Keratinocyte (primary cell): ENCODE measurements around the gene TEDC2.

Source experiments
- EZH2 ChIP-seq: IDR thresholded peaks from one replicate; pipeline ENCODE4 v1.6.1; 2012; ENCODE audit warnings: inconsistent platforms, mild to moderate bottlenecking, low read length, moderate library complexity
- TF ChIP-seq, protein P1 (sequence below), 3 experiments: IDR thresholded peaks in 1 of 3; conservative IDR thresholded peaks in 1 of 3; optimal IDR thresholded peaks in 1 of 3; 2 replicates in 2 of 3; 3 replicates in 1 of 3; pipeline versions ENCODE3 to v1.5.1; 2011; ENCODE audit warnings: low read length in 3 of 3, mild to moderate bottlenecking in 3 of 3, moderate library complexity in 2 of 3, control low read depth in 1 of 3, inconsistent platforms in 1 of 3; ENCODE audit not compliant: insufficient read depth in 2 of 3; ENCODE audit errors: extremely low read depth in 1 of 3

DNA sequence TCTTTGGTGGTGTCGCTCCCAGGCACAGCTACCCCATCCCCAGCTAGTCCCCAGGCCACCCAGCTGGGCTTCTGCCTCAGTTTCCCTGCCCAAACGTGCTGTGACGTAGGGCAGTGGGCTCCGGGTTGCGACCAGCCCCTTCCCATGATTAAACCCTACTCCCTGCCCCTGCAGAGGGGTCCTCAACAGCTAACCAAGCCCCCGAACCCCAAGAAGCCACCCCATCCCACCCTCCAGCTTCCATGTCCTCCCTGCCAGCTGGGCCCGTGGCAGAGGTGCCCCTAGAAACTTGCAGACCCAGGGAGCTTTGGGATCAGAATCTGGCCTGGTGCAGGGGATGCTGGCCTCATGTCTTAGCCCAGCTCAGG is 10.3 kb downstream of the TEDC2 start:
- TF ChIP-seq, protein P1, sequence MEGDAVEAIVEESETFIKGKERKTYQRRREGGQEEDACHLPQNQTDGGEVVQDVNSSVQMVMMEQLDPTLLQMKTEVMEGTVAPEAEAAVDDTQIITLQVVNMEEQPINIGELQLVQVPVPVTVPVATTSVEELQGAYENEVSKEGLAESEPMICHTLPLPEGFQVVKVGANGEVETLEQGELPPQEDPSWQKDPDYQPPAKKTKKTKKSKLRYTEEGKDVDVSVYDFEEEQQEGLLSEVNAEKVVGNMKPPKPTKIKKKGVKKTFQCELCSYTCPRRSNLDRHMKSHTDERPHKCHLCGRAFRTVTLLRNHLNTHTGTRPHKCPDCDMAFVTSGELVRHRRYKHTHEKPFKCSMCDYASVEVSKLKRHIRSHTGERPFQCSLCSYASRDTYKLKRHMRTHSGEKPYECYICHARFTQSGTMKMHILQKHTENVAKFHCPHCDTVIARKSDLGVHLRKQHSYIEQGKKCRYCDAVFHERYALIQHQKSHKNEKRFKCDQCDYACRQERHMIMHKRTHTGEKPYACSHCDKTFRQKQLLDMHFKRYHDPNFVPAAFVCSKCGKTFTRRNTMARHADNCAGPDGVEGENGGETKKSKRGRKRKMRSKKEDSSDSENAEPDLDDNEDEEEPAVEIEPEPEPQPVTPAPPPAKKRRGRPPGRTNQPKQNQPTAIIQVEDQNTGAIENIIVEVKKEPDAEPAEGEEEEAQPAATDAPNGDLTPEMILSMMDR (optimal IDR thresholded peaks at IDR 0.05 in 1 of 3, IDR thresholded peaks at IDR 0.05 in 1 of 3, conservative IDR thresholded peaks at IDR 0.05 in 1 of 3; ENCODE audit: extremely low read depth in 1 of 3, insufficient read depth in 2 of 3, low read length in 3 of 3), result no peak
- no peak for TF ChIP-seq EZH2
